ENCODE measurements around the gene TBR1. TPM values are rescaled to one million over a fixed set of nuclear protein-coding genes. Genes with fewer than 3 reads are reported as not detected.

The TBR1 gene
- total and polyA plus RNA-seq, 4 donors: under 0.01 TPM; not detected in 3

DNA sequence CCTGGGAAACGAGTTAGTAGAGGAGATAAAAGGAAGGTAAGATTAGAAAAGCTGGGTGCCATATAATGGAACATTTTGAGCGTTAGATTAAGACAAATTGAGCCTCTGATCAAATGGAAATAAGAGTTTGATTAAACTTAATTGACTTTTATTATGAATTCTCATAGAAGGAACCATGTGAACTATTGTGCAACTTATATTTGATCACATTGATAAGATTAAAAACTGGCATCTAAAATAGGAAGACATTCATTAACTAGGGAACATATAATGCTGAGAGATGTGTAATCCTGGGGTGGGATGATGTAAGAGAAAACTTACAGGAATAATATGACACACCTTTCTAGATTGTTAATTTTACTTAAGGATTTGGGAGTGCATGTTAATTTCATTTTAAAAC, 22.5 kb downstream of the TBR1 start:
- Histone ChIP-seq H3K27me3 (ENCODE audit: control insufficient read depth in 4 of 4, insufficient read depth in 4 of 4, low read length in 3 of 4) (peaks cover 0 to 4% (median 1%) of the 10 kb centered on the region in 4 donors), H3K4me3 (ENCODE audit: low read depth in 1 of 3, low read length in 3 of 3) (no peak overlapping the region), H3K27ac (ENCODE audit: low read depth in 1 of 2, low read length in 2 of 2) (no peak overlapping the region), H3K4me1 (ENCODE audit: control insufficient read depth in 4 of 4, insufficient read depth in 4 of 4, low read length in 3 of 4) (no peaks in the 10 kb centered on the region), H3K36me3 (ENCODE audit: control insufficient read depth in 4 of 4, insufficient read depth in 3 of 4, low read depth in 1 of 4, low read length in 3 of 4) (no peaks in the 10 kb centered on the region), H3K9me3 (ENCODE audit: control insufficient read depth in 4 of 4, low read length in 3 of 4) (peaks cover 0 to 3% (median 1%) of the 10 kb centered on the region in 4 donors), H3K9ac (ENCODE audit: low read depth in 1 of 2, low read length in 2 of 2) (no peak overlapping the region)
- no peak for TF ChIP-seq HNF4G (IDR thresholded peaks at IDR 0.05)
- no peak for TF ChIP-seq TAF1 (conservative IDR thresholded peaks at IDR 0.05)
- no peak for TF ChIP-seq HNF4A (conservative IDR thresholded peaks at IDR 0.05)
- TF ChIP-seq EGR1 (IDR thresholded peaks at IDR 0.05; ENCODE audit: low read depth in 2 of 2): no peak
- TF ChIP-seq REST (IDR thresholded peaks at IDR 0.05): no peak
- TF ChIP-seq, protein P1, sequence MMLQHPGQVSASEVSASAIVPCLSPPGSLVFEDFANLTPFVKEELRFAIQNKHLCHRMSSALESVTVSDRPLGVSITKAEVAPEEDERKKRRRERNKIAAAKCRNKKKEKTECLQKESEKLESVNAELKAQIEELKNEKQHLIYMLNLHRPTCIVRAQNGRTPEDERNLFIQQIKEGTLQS (IDR thresholded peaks at IDR 0.05): no peak
- TF ChIP-seq FOXA1 (IDR thresholded peaks at IDR 0.05): no peak
- TF ChIP-seq NR2F2 (IDR thresholded peaks at IDR 0.05): no peak
- TF ChIP-seq RAD21 (IDR thresholded peaks at IDR 0.05): no peak
- TF ChIP-seq FOXA2 (IDR thresholded peaks at IDR 0.05): no peak
- TF ChIP-seq RXRA (IDR thresholded peaks at IDR 0.05): no peak
- no peak for TF ChIP-seq YY1 (IDR thresholded peaks at IDR 0.05)
- TF ChIP-seq, protein P2, sequence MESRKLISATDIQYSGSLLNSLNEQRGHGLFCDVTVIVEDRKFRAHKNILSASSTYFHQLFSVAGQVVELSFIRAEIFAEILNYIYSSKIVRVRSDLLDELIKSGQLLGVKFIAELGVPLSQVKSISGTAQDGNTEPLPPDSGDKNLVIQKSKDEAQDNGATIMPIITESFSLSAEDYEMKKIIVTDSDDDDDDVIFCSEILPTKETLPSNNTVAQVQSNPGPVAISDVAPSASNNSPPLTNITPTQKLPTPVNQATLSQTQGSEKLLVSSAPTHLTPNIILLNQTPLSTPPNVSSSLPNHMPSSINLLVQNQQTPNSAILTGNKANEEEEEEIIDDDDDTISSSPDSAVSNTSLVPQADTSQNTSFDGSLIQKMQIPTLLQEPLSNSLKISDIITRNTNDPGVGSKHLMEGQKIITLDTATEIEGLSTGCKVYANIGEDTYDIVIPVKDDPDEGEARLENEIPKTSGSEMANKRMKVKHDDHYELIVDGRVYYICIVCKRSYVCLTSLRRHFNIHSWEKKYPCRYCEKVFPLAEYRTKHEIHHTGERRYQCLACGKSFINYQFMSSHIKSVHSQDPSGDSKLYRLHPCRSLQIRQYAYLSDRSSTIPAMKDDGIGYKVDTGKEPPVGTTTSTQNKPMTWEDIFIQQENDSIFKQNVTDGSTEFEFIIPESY (IDR thresholded peaks at IDR 0.05): no peak
- TF ChIP-seq, protein P3, sequence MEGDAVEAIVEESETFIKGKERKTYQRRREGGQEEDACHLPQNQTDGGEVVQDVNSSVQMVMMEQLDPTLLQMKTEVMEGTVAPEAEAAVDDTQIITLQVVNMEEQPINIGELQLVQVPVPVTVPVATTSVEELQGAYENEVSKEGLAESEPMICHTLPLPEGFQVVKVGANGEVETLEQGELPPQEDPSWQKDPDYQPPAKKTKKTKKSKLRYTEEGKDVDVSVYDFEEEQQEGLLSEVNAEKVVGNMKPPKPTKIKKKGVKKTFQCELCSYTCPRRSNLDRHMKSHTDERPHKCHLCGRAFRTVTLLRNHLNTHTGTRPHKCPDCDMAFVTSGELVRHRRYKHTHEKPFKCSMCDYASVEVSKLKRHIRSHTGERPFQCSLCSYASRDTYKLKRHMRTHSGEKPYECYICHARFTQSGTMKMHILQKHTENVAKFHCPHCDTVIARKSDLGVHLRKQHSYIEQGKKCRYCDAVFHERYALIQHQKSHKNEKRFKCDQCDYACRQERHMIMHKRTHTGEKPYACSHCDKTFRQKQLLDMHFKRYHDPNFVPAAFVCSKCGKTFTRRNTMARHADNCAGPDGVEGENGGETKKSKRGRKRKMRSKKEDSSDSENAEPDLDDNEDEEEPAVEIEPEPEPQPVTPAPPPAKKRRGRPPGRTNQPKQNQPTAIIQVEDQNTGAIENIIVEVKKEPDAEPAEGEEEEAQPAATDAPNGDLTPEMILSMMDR (IDR thresholded peaks at IDR 0.05; ENCODE audit: low read depth, low read length, missing input control): no peak
- TF ChIP-seq SP1 (IDR thresholded peaks at IDR 0.05): no peak
- TF ChIP-seq MAX (IDR thresholded peaks at IDR 0.05): no peak
- TF ChIP-seq GABPA (IDR thresholded peaks at IDR 0.05 in 1 of 2, conservative IDR thresholded peaks at IDR 0.05 in 1 of 2): no peak
- TF ChIP-seq JUND (IDR thresholded peaks at IDR 0.05): no peak
- WGBS: 48% methylated on average over 2 of the region's 2 CpGs
- no peak for DNase-seq (ENCODE audit: low spot score)

Data from liver (tissue), 9 donors.